GM12892 (cell line): ENCODE data around the gene KIRREL3.

Source experiments
- POLR2A ChIP-seq: IDR thresholded peaks from 2 replicates; pipeline ENCODE4 v1.6.1; 2011; ENCODE audit warnings: low read depth, low read length, control low read depth
- POLR2AphosphoS5 ChIP-seq: IDR thresholded peaks from 2 replicates; pipeline ENCODE4 v1.6.1; 2011; ENCODE audit warnings: low read depth, low read length, control low read depth

DNA sequence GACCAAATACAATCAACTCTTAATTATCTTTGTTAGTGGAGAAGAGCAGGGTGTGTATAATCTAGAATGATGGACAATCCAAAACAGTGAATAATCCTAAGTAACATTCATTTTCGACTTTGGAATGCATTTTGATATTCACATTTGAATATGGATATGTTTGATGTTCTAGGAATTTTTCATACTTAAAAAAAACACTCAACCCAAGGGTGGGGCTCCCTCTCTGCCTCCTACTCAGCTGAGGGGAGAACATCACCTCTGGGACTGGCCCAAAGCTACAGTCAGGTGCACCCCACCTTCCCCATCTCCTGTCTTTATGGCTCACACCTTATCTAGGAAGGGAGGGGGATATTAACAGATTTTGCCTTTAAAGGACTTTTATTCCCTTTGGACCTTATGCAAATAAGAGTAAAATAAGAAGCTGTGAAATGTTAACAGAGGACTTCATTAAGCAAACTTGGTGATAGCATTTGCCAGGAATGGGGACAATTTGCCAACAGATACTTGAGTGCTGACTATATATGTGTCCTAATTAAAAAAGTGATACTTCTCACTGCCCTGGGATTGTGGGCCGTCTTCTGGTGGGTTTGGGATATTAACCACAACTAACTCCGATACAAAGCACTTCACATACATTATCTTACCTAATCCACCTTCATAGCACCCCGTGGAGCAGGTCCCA, 458.1 kb downstream of the KIRREL3 start:
- no peak for TF ChIP-seq POLR2A
- no peak for TF ChIP-seq POLR2AphosphoS5
